ENCODE data around the gene GPR55.

- TF ChIP-seq, protein P1, sequence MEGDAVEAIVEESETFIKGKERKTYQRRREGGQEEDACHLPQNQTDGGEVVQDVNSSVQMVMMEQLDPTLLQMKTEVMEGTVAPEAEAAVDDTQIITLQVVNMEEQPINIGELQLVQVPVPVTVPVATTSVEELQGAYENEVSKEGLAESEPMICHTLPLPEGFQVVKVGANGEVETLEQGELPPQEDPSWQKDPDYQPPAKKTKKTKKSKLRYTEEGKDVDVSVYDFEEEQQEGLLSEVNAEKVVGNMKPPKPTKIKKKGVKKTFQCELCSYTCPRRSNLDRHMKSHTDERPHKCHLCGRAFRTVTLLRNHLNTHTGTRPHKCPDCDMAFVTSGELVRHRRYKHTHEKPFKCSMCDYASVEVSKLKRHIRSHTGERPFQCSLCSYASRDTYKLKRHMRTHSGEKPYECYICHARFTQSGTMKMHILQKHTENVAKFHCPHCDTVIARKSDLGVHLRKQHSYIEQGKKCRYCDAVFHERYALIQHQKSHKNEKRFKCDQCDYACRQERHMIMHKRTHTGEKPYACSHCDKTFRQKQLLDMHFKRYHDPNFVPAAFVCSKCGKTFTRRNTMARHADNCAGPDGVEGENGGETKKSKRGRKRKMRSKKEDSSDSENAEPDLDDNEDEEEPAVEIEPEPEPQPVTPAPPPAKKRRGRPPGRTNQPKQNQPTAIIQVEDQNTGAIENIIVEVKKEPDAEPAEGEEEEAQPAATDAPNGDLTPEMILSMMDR (IDR thresholded peaks at IDR 0.05): no peak
- TF ChIP-seq POLR2A (IDR thresholded peaks at IDR 0.05) (no peak), EP300 (IDR thresholded peaks at IDR 0.05) (no peak), POLR2AphosphoS5 (IDR thresholded peaks at IDR 0.05) (no peak)
These were observed 47.8 kb downstream of the GPR55 start for GRCh38 chr2:230877116-230877758.

All from stomach (tissue), 4 donors.